K562 (cell line): Measurements from ENCODE around the gene FBXO33. TPM values are rescaled to one million over a fixed set of nuclear protein-coding genes. Genes with fewer than 3 reads are reported as not detected.

ENCODE experiments used
- CEBPB ChIP-seq: fragments of 450-650 bp; IDR thresholded peaks from 2 replicates; pipeline ENCODE4 v1.6.1; 2016; ENCODE audit warnings: missing genetic modification characterization, missing compliant biosample characterization
- CREB1 ChIP-seq, 2 experiments: sonication (generic) in 1 of 2; formaldehyde crosslinking in 1 of 2; IDR thresholded peaks; 2 replicates each; pipeline versions ENCODE4 v1.6.1 to v1.8.0; 2012 to 2022; ENCODE audit warnings: inconsistent platforms in 1 of 2, mild to moderate bottlenecking in 1 of 2, missing genetic modification reagents in 1 of 2, moderate library complexity in 1 of 2
- DNMT1 ChIP-seq: fragments of 450-650 bp; IDR thresholded peaks from 2 replicates; pipeline ENCODE4 v1.6.1; 2016; ENCODE audit warnings: antibody characterized with exemption, mild to moderate bottlenecking
- GABPA ChIP-seq: fragments of 200-800 bp; sonication (Bioruptor generic); conservative IDR thresholded peaks from 2 replicates; pipeline ENCODE4 v1.6.1; 2016; ENCODE audit warnings: low read depth, missing genetic modification characterization, missing compliant biosample characterization
- HDAC1 ChIP-seq, 2 experiments: fragments of 450-650 bp; IDR thresholded peaks; 2 replicates each; pipeline ENCODE4 v1.6.1; 2016 to 2017; ENCODE audit warnings: inconsistent platforms in 1 of 2, mild to moderate bottlenecking in 1 of 2, moderate library complexity in 1 of 2
- PHF8 ChIP-seq: fragments of 200-600 bp; sonication (generic); IDR thresholded peaks from 2 replicates; pipeline ENCODE4 v1.6.1; 2012; ENCODE audit warnings: mixed run types, mild to moderate bottlenecking, inconsistent platforms, low read length, moderate library complexity, borderline replicate concordance
- PRDM10 ChIP-seq: fragments of 450-650 bp; IDR thresholded peaks from 2 replicates; pipeline ENCODE4 v1.6.1; 2018; ENCODE audit not compliant: partially characterized antibody
- PREB ChIP-seq: sonication (generic); formaldehyde crosslinking; IDR thresholded peaks from 2 replicates; pipeline ENCODE4 v1.8.1; 2023; ENCODE audit warnings: mild to moderate bottlenecking, missing genetic modification reagents
- RBM22 ChIP-seq: fragments of 200-400 bp; formaldehyde crosslinking; IDR thresholded peaks from 2 replicates; pipeline ENCODE4 v1.6.1; 2018; ENCODE audit warnings: low read length, low read depth; ENCODE audit not compliant: poor library complexity, severe bottlenecking
- TAF9B ChIP-seq: fragments of 450-650 bp; IDR thresholded peaks from 2 replicates; pipeline ENCODE4 v1.6.1; 2018; ENCODE audit warnings: mild to moderate bottlenecking; ENCODE audit not compliant: partially characterized antibody
- ZNF232 ChIP-seq: sonication (generic); formaldehyde crosslinking; IDR thresholded peaks from 2 replicates; pipeline ENCODE4 v1.8.0; 2022; ENCODE audit warnings: mild to moderate bottlenecking, missing genetic modification reagents
- ZNF324 ChIP-seq: fragments of 250-450 bp; sonication (Bioruptor Pico); IDR thresholded peaks from 2 replicates; pipeline ENCODE4 v1.4.0; 2020; ENCODE audit warnings: mild to moderate bottlenecking
- ZNF398 ChIP-seq: fragments of 250-450 bp; sonication (Bioruptor Pico); IDR thresholded peaks from 2 replicates; pipeline ENCODE4 v1.8.0; 2021; ENCODE audit warnings: moderate library complexity, mild to moderate bottlenecking, inconsistent platforms
- ZNF518B ChIP-seq: fragments of 250-450 bp; sonication (Bioruptor Pico); IDR thresholded peaks from 2 replicates; pipeline ENCODE4 v1.5.0; 2021; ENCODE audit warnings: mild to moderate bottlenecking, moderate library complexity
- ZNF668 ChIP-seq: fragments of 250-450 bp; sonication (Bioruptor Pico); IDR thresholded peaks from 2 replicates; pipeline ENCODE4 v1.8.0; 2022; ENCODE audit warnings: mild to moderate bottlenecking, inconsistent platforms
- polyA plus RNA-seq, 8 experiments: library from polyadenylated mRNA; depleted of rRNA in 4 of 8; stranded (reverse) in 5 of 8; unstranded in 3 of 8; fragments of >200 nt; fragmentation: Nextera tagmentation in 2 of 8; fragmentation: Illumina TruSeq in 1 of 8; extraction: Ambion mirVana in 2 of 8; extraction: Trizol in 1 of 8; gene quantifications; 2 replicates each; pipeline versions ENCODE4 v1.2.1 to v1.2.3, GENCODE V29; 2011 to 2014; ENCODE audit warnings: inconsistent platforms in 1 of 8, missing spikeins in 1 of 8
- total RNA-seq, 7 experiments: library from RNA; depleted of rRNA in 6 of 7; stranded (reverse); fragments of >200 nt in 6 of 7; fragmentation: Illumina TruSeq in 2 of 7; extraction: Trizol in 2 of 7; gene quantifications; 2 replicates each; pipeline versions ENCODE4 v1.2.1 to v1.2.3, GENCODE V29; 2011 to 2021; ENCODE audit warnings: low replicate concordance in 1 of 7

Gene FBXO33
- total and polyA plus RNA-seq, 9 of the 15 experiments (the other 6 are each of a cell fraction or from before 2014, with no cell fraction given): 1.6 to 7.5 (median 5.0) TPM

DNA sequence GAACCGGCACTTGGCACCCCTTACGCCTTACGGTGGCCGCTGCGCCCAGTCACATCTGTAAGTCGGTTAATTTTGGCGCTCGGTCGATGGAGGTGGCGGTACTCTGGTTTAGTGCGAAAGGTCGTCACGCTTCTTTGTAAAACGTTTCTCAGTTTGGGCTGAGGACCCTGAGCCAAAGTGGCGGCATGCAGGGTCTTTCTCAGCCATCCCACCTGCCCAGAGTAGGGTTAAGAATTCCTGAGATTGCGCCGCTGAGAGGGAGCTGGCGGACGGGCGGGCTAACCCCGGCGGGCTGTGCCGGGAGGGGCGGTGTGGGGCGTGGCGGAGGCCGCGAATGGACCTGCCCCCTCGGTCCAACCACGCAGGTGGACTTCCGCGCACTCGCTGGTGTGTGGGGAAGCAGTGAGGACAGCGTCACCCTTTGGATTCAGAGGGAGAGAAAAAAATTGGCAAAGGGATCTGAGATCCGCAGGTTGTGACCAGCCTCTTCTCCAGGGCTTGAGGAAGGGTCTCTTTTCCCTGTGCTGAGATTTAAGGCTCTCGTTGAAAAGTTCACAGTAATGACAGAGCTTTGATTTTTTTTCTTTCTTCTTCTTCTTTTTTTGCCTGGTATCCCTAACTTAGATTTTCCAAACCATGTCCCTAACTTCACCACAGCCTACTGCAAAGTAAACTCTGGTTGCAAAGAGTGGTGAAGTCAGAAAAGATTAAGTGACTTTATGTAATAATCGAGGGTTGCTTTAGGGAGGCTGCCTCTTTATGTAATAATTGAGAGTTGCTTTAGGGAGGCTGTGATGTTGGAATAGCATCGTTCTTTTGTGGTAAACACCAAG lies 602 bp upstream of the FBXO33 start (continued):
- TF ChIP-seq ZNF398 (CRISPR knock-in tag): no peak
- TF ChIP-seq ZNF668 (CRISPR knock-in tag): no peak
- no peak for TF ChIP-seq ZNF324 (CRISPR knock-in tag)
- no peak for TF ChIP-seq CEBPB (tag)
- TF ChIP-seq PREB (CRISPR knock-in tag): no peak
- TF ChIP-seq TAF9B: no peak
- no peak for TF ChIP-seq CREB1 (IDR thresholded peaks at IDR 0.05)
- TF ChIP-seq CREB1 (CRISPR knock-in tag; IDR thresholded peaks at IDR 0.05): no peak
- TF ChIP-seq PRDM10: no peak
- TF ChIP-seq GABPA (tag): peak; percentile 19; the same call in 1 of the 2 replicates
- TF ChIP-seq ZNF518B (CRISPR knock-in tag): no peak
- TF ChIP-seq PHF8: peak; percentile 3; the same call in 1 of the 2 replicates
- no peak for TF ChIP-seq ZNF232
- TF ChIP-seq RBM22: no peak
- TF ChIP-seq DNMT1: no peak
- 0 out of 4 replicates have a peak, but pooled peaks of 1 of the 2 experiments have one; percentile 32 for TF ChIP-seq HDAC1 (IDR thresholded peaks at IDR 0.05)
